ENCODE measurements around the gene NOTCH2. TPM values are rescaled to one million over a fixed set of nuclear protein-coding genes. Genes with fewer than 3 reads are reported as not detected.
A peak's percentile ranks its signal among the peaks of the same experiment; 100 is the strongest.

NOTCH2 gene
- total RNA-seq, 1 experiment from 2014 or later = 53.7 TPM

DNA sequence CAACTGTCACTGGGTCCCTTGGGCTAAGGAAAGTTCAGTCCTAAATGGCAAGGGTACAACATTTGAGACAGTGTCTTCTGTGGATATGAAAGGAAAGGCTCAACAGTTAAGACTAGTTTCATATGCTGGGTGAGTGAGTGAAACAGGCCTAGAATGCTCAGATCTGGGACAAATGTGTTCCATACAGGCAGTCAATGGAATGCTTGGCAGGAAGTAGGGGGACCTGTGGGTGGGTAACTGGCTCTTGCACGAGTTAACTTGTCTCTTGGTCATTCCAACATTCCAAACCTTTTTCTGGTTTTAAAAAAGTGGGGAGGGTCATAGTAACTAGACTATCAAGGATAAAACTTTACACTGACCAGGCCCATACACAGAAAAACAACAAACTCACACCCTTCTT is 155.4 kb downstream of the NOTCH2 start:
- peaks cover 19 to 46% (median 29%) of the 10 kb centered on the region in 3 experiments; a peak in 6 of 7 replicates for H3K36me3 Mint-ChIP-seq (ENCODE audit: insufficient read depth in 1 of 3, low read depth in 3 of 3)

More for the DNA sequence above, 155.4 kb downstream of the NOTCH2 start:
- H2BK20ac ChIP-seq (ENCODE audit: low read depth, low read length, poor library complexity, severe bottlenecking) = no peak overlapping the region
- H3K27me3 ChIP-seq (ENCODE audit: insufficient read depth, low read length) = no peaks in the 10 kb centered on the region
- H3K4me1 ChIP-seq (ENCODE audit: insufficient read depth, low read length) = no peaks in the 10 kb centered on the region; the same call in 1 of the 2 replicates
- WGBS (ENCODE audit: extremely low coverage, insufficient read length, low lambda C conversion rate) = no CpG with 5 or more reads among the region's 1 CpG
- H2AFZ ChIP-seq (ENCODE audit: low read length) = no peak overlapping the region
- H3K79me1 ChIP-seq (ENCODE audit: insufficient read depth, low read depth, low read length, poor library complexity, severe bottlenecking) = no peaks in the 10 kb centered on the region
- no peak overlapping the region for H3K14ac ChIP-seq (ENCODE audit: insufficient read depth, low read length)
- no peak overlapping the region for H3K18ac ChIP-seq (ENCODE audit: insufficient read length, low read depth, low read length)
- H4K91ac ChIP-seq (ENCODE audit: insufficient read length, low read depth, low read length) = no peak overlapping the region
- H3K9ac ChIP-seq (ENCODE audit: extremely low read depth, insufficient read length, low read length) = no peak overlapping the region
- no peaks in the 10 kb centered on the region for H3K27me3 Mint-ChIP-seq (ENCODE audit: low read depth)
- peaks cover 11 to 13% of the 10 kb centered on the region in 2 experiments for H3K4me1 Mint-ChIP-seq
- H4K5ac ChIP-seq (ENCODE audit: insufficient read length, low read depth, low read length) = no peak overlapping the region
- no peak overlapping the region for H3K23ac ChIP-seq (ENCODE audit: insufficient read length, low read depth, low read length)
- TF ChIP-seq, protein P1, sequence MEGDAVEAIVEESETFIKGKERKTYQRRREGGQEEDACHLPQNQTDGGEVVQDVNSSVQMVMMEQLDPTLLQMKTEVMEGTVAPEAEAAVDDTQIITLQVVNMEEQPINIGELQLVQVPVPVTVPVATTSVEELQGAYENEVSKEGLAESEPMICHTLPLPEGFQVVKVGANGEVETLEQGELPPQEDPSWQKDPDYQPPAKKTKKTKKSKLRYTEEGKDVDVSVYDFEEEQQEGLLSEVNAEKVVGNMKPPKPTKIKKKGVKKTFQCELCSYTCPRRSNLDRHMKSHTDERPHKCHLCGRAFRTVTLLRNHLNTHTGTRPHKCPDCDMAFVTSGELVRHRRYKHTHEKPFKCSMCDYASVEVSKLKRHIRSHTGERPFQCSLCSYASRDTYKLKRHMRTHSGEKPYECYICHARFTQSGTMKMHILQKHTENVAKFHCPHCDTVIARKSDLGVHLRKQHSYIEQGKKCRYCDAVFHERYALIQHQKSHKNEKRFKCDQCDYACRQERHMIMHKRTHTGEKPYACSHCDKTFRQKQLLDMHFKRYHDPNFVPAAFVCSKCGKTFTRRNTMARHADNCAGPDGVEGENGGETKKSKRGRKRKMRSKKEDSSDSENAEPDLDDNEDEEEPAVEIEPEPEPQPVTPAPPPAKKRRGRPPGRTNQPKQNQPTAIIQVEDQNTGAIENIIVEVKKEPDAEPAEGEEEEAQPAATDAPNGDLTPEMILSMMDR (conservative IDR thresholded peaks at IDR 0.05) = no peak
- no peaks in the 10 kb centered on the region for H3K9me3 ChIP-seq (ENCODE audit: control insufficient read depth, low read depth, low read length)
- H3K27ac Mint-ChIP-seq = peak overlapping the region in 1 of 3 experiments; percentile 52; a peak in 1 of 7 replicates
- no peaks in the 10 kb centered on the region for H3K79me2 ChIP-seq (ENCODE audit: insufficient read depth, low read length)
- H2AK5ac ChIP-seq (ENCODE audit: insufficient read length, low read length) = no peak overlapping the region
- H3K56ac ChIP-seq (ENCODE audit: insufficient read length, low read depth, low read length) = no peak overlapping the region
- H3K4ac ChIP-seq (ENCODE audit: low read depth, low read length) = no peak overlapping the region
- no peak overlapping the region for H3K4me2 ChIP-seq (ENCODE audit: insufficient read depth, insufficient read length, low read length)
- no peak overlapping the region for H3K4me3 Mint-ChIP-seq
- no peaks in the 10 kb centered on the region for H3K23me2 ChIP-seq (ENCODE audit: insufficient read length, low read depth, low read length, poor library complexity, severe bottlenecking)
- no peak overlapping the region for H2BK15ac ChIP-seq (ENCODE audit: low read depth, low read length)
- H3K27ac ChIP-seq (ENCODE audit: insufficient read length, low read depth, low read length) = no peak overlapping the region
- no peak overlapping the region for H3T11ph ChIP-seq (ENCODE audit: low read length)
- H2BK5ac ChIP-seq (ENCODE audit: insufficient read length, low read length) = no peak overlapping the region
- DNase-seq = no peak
- no peak overlapping the region for H2BK120ac ChIP-seq (ENCODE audit: low read depth, low read length, poor library complexity, severe bottlenecking)
- no peaks in the 10 kb centered on the region for H4K20me1 ChIP-seq (ENCODE audit: control insufficient read depth, insufficient read depth, insufficient read length)
- H3K9me3 Mint-ChIP-seq = no peaks in the 10 kb centered on the region
- no peak overlapping the region for H2BK12ac ChIP-seq (ENCODE audit: insufficient read length, low read depth, low read length)
- H4K8ac ChIP-seq (replicated peaks; ENCODE audit: insufficient read length, low read depth, low read length) = no peak overlapping the region
